HG03159 (cell line): ENCODE data around the gene CDK5RAP2.
"Not testable (repeated sequence)": the region's sequence is repeated elsewhere in the genome, so short reads cannot be mapped to it uniquely, and the experiment has no call there.

Source experiments
- ATAC-seq: cut with Tn5 transposase; IDR thresholded peaks from one replicate; pipeline ENCODE4 v1.9.1; 2021; ENCODE audit warnings: mild to moderate bottlenecking, moderate library complexity; ENCODE audit not compliant: unreplicated experiment

The CDK5RAP2 gene

DNA sequence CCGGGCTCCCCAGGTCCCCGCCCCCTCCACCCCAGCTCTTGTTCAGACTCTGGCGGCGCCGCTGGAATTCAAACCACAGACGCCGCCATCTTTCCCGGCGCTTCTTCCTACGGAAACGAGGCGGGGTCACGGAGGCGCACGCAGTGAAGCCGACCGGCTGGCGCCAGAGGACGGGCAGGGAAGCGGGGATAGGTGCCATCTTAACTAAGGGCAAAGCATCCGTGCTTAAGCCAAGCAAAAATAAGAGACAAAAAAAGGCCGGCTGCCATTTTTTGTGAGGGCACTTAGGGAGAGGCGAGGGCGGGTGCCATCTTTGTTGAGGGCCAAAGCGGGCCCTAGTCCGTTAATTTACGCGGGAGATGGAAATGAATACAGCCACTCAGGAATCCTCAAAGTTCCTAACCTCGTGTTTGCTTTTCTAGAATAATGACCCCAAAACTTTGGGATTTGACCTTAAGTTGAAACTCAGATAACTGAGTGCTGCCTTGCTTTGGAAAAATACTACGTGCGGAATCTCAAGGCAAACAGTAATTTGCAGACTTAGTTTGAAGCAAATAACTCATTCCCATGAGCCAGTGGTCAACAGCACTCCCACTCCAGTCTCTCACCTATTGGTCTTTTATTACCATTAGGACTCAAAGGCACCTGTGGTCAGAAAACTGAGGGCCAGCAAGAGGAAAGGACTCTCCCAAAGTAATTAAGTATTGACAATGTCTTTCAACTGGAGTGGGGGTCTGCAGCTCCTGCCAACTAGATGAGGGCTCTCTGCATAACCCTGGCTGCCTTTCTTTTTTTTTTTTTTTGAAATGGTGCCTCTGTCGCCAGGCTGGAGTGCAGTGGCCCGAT lies at the start of gene CDK5RAP2:
TSS of gene CDK5RAP2 (minus strand) at position 117 of the 846 bp plus-strand sequence. CDS start 189 bp downstream, outside the sequence.
- ATAC-seq, result peak; percentile 91

DNA sequence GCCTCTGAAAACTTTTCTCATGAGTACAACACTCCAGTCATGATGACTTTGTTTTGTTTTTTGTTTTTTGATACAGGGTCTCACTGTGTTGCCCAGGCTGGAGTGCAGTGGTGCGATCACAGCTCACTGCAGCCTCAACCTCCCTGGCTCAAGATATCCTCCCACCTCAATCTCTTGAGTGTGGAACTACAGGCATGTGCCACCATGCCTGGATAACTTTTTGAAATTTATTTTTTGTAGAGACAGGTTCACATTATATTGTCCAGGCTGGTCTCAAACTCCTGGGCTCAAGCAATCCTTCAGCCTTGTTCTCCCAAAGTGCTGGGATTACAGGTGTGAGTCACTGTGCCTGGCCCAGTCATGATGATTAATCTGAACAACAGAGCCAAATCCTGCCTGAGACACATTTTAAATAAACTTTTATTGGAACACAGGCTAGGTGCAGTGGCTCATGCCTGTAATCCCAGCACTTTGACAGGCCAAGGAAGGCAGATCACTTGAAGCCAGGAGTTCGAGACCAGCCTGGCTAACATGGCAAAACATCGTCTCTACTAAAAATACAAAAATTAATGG lies 49.0 kb upstream of the CDK5RAP2 start:
- ATAC-seq, result not testable (repeated sequence)

DNA sequence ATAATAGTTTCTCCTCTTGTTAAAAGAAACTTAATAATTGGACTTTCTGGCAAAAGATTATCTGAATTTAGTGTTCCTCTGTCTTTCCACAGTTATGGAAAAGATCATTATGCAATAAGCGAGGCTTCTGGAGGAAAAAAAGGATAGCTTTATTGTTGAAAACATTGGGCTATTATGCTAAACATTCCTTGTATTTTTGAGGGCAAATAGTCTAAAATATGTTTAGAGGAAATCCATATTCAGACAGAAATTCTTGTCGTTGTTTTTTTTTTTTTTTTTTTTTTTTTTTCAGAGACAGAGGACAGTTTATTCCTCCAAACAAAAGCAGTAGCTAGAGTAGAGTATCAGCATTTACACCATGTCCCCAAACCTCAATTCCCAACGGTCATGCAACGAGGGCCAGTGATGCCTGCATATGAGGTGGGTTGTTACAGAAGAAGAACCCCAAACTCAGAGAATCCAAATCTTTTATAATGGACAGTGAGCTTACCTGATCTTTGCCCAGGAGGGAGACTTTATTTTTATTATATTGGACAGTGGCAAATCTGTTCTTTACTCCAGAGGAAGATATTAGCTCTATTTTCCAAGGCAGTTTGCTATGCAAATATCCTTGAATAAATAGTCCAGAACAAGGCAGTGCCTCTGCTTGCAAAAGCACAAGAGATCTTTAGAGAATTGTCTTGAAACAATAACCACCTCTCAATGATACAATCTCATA lies 48.4 kb upstream of the CDK5RAP2 start:
- ATAC-seq, result no peak

DNA sequence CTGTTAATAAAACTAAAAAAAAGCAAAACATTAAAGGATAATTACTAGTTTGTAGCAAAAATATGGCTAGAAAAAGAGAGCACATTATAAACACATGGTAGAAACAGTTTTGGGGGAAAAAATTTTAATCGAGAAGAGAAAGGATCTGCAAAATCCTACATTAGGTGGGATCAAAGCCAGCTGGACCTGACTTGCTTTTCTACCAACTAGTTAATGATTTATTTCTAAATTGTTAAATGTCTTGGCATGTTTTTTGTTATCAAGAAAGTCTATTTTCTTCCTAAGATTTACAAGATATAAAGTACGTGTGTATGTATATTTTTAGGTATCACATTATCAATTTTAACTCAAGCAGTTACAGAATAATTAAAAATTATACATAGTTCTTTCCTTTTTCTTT lies 47.1 kb upstream of the CDK5RAP2 start:
- no peak for ATAC-seq

DNA sequence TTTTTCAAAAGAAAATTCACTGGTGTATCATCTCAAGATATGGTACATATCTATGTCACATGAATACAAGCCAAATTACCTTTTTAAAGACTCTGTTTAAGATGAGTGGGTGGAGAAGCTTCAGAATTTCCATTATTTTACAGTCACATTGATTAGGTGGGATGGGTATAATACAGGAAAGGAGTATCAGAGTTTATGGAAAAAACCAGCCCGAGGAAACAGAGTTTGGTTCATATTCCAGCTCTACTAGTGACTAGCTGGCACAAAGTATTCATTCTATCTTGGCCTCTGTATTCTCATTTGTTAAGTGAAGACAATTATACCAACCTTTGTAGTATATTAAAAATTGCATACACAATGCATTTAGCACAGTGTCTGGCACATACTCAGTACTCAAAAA lies 46.5 kb upstream of the CDK5RAP2 start:
- ATAC-seq, result no peak

DNA sequence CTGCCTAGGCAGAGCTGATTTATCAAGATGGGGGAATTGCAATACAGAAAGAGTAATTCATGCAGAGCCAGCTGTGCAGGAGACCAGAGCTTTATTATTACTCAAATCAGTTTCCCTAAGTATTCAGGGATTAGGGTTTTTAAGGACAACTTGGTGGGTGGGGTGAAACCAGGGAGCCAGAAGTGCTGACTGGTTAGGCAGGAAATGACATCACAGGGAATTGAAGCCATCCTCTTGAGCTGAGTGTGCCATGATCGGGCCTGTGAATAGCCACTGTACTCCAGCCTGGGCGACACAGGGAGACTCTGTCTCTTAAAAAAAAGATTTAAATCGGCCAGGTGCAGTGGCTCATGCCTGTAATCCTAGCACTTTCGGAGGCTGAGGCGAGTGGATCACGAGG lies 45.3 kb upstream of the CDK5RAP2 start:
- ATAC-seq, result no peak

DNA sequence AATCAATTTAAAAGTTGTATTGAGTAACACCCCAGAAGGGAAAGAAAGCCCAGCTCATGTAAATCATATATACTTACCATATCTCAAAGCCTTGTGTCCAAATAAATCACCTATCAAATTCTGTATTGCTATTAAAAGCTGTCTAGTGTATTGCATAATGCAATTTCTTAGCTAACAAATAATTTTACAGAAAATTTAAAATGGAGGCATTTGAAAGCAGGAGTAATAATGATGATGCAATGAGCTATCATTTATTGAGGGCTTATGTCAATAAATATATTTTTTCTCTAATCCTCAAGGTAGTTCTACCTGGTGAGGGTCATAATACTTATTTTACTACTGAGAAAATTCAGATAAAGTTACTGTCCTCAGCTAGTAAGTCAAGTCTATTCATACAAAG lies 42.8 kb upstream of the CDK5RAP2 start:
- ATAC-seq, result no peak

DNA sequence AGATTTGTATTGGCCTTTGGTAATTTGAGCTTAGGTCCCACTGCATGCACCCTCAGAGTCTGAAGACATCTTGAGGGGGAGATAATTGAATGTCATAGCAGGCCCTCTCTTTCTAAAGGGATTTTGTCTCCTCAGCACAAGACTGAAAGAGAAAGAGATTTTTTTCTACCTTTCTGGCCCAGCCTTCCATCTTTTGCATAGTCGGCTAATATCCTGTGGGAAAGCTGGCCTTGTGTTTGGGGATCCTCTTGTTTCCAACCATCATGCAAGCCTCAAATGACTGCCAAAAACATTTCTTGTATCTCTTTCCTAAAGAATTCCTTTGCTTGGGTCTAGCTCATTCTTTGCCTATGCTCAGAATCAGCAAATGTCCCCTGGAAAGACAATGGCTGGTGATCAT lies 42.0 kb upstream of the CDK5RAP2 start:
- no peak for ATAC-seq

DNA sequence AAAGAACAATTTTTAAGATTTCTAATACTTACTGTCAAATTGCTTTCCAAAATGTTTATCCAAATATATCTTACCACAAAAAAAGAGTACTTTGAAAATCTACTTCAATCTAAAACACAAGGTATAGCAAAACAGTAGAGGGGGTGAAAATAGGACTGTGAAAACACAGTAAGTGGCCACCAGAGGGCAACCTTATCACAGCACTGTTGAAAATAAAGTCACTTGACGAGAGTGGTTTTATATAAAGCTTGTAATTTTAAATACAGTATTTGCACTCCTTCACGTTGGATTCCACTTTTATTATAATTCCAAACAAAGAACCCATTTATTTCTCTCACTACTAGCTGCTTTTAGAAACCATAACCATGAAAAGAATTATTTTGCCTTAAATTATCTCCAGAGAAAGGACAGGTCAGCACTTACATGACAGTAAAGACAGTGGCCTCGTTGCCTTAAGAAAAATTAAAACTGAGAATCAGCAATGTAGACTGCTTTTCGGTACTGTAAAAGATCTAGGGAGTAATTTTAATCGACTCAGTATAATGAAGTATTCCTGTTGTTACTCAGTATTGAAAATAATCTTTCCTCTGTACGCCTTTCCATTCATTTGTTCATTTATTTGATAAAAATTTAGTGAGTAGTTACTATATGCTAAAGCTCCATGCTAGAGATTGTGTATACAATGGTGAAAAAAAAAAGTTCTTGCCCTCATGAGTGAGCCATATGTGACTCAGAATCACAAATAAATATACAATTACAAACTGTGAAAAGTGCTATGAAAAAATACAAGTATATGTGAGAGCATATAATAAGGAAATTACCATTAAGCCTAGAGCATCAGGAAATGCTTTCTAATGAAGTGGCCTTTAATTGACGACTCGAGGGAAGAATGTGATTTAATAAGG lies 40.0 kb upstream of the CDK5RAP2 start:
- peak; percentile 64 for ATAC-seq

DNA sequence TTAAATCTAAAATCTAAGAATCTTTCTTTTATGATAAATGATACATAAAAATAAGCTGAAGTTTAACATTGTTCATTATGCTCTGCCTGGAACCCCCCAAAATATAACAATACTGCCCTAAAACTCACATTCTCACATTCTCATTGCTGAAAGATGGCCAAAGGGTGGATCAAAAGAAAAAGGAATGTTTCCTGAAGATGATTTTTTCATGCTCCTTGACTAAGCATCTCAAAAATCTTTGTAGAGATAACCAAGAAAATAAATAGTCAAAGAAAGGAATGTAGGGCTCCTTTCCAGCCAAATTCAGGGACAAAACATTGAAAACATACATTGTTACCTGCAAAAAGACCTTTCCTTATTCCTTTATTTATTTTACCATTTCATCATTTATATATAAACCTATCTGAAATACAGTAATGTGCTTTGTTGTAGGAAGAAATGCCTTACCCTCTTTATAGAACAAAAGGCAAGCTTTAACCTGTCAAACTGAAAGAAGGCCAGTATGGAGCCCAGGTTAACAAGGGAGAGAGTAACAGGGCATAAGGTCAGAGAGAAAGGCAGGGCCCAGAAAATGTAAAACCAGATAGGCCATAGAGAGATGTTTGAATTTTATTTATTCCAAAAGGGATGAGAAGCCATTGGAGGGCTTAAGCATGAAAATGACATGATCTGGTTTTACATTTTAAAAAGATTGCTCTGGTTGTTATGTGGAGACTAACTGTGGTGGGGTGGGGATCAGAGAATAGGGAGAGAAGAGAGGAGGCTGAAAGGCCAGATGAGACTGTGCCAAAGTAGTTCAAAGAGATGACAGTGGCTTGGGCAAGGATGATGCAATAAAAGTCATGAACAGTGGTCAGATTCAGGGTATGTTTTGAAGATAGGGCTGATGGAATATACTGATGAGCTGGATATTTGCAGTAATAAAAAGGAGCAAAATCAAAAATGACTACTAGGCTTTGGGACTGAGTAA lies 37.3 kb upstream of the CDK5RAP2 start:
- ATAC-seq, result no peak

DNA sequence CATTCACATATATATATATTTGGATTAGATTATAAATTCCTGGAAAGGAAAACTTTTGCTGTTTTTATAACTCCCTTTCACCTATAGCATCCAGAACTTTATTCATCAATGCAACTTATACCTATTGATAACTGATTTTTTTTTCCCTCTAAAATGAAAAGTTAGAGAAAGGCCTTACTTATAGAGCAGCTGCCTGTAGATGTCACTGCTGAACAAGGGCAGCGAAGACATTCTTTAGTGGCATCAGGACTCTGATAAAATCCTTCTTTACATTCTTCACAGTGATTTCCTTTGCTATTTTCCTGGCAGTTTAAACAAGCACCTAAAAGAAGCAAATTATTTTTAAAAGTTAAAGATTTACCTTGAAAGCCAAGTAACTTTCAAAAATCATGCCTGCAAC lies 32.3 kb upstream of the CDK5RAP2 start:
- no peak for ATAC-seq

DNA sequence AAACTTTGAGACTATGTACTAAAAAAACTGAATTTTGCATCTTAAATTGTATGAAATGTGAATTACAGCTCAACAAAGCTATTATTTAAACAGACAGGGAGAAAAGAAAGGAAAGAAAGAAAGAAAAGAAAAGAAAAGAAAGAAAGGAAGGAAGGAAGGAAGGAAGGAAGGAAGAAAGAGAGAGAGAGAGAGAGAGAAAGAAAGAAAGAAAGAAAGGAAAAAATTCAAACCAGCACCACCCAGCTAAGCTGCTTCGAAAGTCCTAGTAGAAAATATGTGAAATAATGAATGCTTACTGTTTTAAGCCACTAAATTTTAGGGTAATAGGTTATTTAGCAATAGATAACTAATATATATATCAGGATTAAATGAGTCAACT lies 31.7 kb upstream of the CDK5RAP2 start:
- ATAC-seq, result no peak

DNA sequence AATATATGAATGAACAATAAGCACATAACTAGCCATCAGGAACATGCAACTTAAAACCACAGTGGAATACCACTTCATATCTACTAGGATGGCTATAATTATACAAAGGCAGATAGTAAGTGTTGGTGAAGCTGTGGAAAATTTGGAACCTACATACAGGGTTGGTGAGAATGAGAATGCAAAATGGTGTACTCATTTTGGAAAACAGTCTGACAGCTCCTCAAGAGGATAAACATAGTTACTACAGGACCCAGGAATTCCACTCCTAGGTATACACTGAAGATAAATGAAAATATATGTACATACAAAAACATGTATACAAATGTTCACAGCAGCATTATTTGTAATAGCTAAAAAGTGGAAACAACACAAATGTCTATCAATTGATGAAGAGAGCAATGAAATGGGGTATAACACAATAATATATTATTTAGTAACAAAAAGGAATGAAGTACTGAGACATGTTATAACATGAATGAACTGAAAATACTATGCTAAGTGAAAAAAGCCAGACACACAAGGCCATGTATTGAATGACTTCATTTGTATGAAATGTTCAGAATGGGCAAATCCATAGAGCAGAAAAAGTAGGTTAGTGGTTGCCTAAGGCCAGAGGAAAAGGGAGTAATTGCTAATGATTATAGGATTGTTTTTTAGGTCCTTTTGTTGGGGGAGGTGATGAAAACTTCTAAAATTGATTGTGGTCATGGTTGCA lies 31.2 kb upstream of the CDK5RAP2 start:
- ATAC-seq, result no peak

DNA sequence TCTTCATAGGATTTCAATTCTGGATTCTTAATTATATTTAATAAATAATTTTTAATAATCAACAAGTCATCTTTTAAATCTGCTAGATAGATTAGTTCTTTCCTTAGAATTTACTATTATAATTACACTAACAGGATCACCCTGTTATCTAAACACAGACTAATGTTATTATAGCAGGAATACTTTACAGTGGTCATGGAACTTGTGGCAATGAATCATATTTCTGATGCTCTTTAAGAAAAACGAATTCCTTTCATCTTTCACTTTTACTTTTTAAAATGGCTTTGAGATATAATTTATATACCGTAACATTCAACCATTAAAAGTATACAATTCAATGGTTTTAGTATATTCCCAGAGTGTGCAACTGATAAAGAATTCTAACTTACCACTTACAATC lies 29.7 kb upstream of the CDK5RAP2 start:
- ATAC-seq, result no peak

DNA sequence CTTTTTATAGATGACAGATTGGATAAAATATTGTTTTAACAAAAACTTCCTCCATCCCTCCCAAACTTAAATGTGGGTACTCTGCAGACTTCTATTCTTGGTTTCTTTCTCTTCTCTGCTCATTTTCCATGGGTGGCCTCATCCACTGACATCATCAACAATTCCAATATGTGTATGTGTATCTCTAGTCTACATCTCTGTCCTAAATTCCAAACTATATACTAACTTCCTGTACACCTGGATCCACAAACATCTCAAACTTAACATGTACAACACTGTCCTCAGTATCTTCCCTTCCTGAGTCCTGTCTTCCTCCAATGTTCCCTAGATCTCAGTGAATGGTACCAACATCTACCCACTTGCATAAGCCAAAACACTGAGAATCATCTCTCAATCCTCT lies 28.5 kb upstream of the CDK5RAP2 start:
- no peak for ATAC-seq

DNA sequence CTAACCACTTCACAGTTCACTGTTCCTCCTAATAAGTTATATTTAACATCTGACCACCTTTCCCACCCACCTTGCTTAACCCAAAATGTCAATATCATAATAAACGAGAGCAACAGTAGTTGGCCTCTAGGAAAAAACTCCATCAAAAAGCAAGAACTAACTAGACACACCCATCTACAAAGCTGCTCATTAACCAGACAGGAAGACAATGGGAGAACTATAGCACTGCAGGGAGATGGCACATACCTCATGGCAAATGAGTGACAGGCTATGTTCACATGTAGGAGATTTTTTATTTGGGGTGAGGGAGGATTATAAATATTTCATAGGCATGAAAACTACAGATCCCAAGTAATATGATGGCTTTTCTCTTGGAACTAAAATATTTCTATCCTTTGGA lies 23.6 kb upstream of the CDK5RAP2 start:
- ATAC-seq, result no peak

DNA sequence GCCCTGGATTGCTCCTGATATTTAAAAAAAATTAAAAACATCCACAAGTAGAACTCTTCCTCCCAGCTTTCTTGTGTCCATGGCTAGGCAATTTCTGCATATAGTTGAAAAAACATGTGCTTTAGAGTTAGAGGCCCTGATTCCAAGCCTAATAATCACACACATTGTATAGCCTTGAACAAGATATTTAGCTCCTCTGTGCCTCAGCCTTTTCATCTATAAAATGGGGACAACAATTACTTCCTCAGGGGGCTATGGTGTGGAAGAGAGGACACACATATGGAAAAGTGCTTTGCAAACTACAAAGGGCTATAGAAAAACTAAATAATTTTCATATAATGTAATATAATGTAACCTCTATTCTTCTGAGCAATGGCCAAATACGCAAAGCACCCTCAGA lies 23.0 kb upstream of the CDK5RAP2 start:
- no peak for ATAC-seq

DNA sequence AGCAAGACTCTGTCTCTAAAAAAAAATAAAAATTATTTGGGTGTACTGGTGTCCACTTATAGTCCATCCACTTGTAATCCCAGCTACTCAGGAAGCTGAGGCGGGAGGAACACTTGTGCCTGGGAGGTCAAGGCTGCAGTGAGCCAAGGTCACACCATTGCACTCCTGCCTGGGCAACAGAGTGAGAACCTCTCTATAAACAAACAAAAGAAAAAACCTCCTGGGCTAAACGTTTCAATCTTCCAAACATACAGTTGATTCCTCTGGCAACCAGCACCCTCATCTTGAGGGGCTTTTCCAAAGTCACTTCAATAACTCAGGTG lies 13.9 kb upstream of the CDK5RAP2 start:
- no peak for ATAC-seq

DNA sequence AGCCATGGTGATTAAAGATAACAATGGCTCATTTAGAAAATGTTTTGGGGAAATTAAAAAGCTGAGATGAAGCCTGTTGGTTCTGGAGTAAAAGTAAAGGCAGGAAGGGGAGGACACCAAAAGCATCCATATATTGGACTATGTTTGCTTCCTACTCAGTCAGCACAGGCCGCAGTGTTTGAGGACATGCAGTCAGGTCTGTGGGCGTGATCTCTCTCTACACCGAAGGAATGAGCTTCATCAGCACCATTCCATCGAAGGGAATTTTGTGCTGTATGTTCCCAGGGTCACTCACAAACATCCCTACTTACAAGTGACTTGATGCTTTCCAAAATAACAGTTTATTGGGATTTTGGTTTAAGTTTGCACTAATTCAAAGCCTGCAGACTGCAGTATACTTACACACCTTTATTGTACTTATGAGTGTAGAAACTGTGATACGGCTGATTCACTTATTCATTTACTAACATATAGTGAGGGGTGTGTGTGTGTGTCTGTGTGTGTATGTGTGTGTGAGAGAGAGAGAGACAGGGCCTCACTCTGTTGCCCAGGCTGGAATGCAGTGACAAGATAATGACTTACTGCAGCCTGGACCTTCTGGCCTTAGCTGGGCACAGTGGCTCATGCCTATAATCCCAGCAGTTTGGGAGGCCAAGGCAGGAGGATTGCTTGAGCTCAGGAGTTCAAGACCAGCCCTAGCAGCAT lies 13.4 kb upstream of the CDK5RAP2 start:
- ATAC-seq, result no peak
